GM18505 (cell line): Measurements from ENCODE around the gene SF1.

Source experiments
- ATAC-seq: cut with Tn5 transposase; IDR thresholded peaks from one replicate; pipeline ENCODE4 v1.9.1; 2021; ENCODE audit not compliant: unreplicated experiment
- POLR2A ChIP-seq: IDR thresholded peaks from 4 replicates; pipeline ENCODE4 v1.6.1; 2011; ENCODE audit warnings: borderline replicate concordance; ENCODE audit not compliant: insufficient read depth, insufficient read length; ENCODE audit errors: extremely low read depth

SF1 gene

DNA sequence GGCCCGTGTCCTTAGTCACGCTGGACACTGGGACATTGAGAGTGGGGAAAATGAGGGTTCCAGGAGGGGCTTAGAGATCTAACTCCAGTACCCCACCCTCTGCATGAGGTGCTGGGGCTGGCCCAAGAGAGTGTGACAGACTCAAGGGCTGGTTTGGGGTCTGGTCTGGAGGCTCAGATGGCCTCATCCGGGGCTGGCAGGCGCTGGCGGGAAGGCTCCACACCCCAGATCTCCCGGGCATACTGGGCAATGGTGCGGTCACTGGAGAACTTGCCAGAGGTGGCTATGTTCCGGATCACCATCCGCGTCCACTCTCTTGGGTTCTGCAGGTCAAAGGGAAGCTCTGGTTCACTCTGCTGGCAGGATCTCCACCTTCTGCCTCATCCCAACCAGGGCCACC, 31.9 kb downstream of the SF1 start:
- TF ChIP-seq POLR2A: no peak
- no peak for ATAC-seq

DNA sequence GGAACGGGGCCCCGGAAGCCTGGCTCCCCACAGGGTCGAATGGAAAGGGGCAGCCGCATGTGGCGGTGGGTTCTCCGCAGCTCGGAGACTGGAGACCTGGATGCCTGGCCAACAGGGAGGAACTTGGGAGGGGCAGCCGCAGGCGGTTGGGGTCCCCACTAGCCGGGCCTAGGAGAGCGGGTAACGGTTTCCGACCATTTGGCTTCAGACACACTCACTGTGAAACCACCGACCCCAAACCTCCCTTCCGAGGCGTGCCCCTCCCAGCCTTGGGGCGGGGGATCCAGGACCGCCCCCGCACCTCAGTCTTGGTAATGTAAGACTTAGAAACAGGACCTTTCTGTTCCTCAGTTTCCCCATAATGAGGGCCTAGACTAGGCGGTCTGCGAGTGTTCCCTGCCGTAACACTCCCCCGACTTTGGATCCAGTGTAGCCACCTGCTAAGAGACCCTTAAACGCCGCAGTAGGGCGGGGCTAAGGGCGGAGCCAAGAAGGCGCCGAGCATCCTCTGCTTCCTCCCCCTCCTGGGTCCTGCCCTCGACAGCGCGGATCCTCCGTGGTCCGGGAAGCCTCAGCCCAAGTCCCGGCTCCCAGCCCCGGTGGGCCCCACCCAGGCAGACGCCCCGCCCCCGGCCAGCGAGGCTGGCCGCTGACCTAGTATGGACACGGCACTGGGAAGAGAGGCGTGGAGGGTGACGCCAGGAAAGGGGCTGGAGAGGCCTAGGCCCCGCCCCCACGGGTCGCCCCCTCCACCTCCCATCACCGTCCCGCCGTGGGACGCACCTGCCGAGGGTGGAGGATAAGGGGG, 32.6 kb downstream of the SF1 start:
- no peak for ATAC-seq
- TF ChIP-seq POLR2A: no peak

DNA sequence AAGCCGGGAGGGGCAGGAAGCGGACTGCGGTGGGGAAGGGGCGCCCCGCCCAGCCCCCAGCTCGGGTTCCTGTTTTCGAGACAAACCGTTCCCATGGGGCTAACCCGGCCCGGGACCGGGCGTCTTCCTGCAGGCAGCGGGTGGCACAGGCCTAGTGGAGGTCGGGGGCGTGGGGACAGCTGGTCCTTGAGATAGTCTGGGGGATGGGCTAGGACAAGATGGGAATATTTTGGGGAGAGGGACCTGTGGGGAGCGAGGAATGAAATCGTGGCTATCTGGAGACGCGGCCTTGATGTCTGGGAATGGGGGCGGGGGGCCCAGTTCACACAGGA, 33.2 kb downstream of the SF1 start:
- no peak for ATAC-seq

DNA sequence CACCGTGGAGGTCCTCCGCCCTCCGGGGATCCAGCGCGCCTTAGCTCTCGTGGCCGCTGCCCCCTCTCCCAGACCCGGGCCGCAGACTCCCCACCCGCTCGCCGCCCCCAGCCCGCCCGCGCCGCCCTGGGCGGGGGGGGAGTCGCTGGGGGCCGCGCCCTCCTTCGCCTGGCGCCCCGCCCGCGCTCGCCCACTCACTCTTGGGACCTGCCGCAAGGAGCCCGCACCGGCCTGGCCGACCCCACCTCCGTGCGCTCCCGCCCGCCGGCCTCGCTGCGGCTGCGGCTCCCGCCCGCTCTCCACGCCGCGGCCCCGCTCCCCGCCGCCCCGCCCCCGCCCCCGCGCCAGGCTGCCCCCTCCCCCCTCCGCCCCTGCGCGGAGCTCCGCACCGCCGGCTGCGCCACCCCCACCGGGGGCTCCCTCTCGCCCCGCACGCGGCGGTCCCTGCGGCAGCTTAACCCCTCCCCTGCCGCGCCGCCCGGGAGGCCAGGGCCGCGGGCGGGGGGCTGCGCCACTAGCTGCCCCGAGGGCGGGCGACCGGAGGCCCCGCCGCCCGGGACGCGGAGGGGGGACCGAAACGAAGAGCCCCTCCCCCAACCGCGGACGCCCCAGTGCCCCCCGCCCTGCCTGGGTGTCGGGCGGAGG, 33.7 kb downstream of the SF1 start:
- ATAC-seq: no peak
- no peak for TF ChIP-seq POLR2A

More for the DNA sequence above, 33.2 kb downstream of the SF1 start:
- TF ChIP-seq POLR2A: peak; percentile 28

DNA sequence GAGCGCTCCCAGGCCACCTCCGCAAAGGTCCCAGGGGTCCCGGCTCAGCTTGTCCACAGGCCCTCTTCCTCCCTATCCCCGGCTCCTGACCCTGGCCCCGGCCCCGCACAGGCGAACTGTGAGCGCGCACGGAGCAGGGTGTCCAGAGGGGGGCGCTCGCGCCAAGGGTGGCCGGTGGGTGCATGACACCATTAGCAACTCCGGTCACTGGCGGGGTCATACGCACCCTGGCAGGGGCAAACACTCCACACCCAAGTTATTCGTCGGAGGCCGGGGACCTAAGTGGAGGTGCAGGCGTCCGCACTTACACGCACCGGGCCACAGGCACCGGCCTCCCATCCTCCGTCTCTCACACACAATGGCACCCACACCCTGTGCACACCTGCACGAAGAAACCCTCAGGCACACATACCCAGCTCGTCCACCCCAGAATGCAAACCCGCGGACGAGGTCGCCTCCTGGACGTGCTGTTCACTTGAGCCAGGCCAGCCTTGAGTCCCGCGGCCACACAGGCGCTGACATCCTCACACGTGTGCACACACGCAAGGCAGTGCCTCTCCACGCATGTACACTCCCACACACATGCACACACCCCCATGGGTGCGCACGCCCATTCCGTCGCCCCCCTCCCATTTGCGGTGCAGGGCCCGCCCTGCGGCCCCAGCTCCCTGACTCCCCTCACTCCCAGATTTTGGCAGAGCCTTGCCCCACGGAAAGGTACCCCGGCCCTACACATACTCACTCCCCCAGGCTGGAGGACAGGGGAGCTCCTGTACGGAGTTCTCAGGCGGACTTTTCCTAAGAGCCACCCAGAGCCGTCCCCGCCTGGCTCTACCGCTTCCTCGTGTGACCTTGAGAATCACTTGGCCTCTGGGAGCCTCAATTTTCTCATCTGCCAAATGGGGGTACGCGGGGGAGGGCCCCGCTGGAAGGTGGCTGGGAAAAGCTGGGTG, 34.5 kb downstream of the SF1 start, which contains the start of gene RASGRP2:
TSS of gene RASGRP2 (minus strand) at position 552 of the 953 bp plus-strand sequence. CDS start 1,276 bp downstream, outside the sequence.
- peak; percentile 8 for TF ChIP-seq POLR2A
- ATAC-seq: no peak

DNA sequence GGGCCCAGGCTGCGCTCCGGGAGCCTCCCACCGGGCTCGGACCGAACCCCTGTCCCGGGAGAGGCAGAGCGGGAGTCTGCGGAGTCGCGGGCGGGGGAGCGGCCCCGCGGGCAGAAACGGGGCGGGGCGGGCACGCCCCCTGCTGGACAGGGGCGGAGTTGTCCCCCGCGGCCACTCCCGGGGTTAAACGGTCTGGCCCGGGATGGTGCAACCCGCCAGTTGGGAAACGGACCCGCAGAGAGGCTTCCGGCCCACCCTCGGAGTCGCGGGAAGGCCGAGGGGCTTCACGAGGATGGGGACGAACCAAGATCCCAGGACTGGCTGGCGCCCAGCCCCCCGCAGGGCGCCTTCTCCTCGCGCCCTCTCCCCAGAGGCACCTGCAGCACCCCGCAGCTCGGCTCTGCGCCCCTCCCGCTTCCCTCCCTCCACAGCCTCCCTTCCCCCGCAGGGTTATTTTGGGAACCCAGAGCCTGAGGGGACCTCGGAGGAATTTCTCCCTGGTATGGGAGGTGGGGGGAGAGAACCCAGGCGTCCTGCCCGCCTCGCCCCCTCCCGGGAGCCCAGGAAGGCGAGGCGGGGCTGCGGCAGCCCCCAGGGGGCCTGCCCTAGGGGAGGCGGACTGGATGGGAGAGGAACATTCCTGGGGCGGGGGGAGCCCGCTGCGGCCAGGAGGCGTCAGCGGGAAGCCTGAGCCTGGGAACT, 35.3 kb downstream of the SF1 start:
- no peak for ATAC-seq
- TF ChIP-seq POLR2A: no peak

DNA sequence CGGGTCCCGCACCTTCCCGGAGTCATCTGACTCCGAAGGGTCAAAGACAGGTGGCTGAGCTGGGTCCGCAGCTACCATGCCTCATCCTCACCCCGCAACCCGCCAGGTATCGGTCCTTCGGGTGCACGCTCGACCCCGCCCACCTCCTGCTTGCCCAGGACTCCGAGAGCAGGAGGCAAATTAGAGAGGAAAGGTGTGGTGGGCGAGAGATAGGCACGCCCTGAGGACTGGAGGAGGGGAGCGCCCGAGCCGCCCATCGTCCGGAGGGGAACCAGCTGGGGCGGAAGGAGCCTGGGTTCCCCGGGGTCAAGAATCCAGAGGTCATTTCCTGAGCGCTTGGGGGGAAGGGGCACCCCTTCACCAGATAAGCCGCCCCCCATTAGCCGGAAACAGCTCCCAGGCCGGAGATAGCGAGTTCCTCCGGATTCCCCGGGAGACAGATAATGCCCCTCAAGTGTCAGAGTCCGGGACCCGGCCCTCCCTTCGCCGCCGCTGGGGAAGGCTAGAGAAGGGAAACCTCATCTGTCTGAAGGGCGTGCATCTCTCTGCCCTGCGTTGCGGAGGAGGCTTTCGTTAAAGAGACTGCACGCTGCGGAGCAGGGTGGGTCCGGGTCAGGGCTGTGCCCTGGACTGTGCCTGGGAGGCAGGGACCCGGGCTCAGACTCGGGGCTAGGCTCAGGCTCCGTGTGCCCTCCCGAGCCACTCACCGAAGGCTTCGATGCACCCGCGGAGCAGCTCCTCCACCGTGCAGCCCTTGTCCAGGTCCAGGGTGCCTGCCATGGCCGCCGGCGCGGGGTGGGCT, 36.1 kb downstream of the SF1 start:
- ATAC-seq: no peak
- no peak for TF ChIP-seq POLR2A

DNA sequence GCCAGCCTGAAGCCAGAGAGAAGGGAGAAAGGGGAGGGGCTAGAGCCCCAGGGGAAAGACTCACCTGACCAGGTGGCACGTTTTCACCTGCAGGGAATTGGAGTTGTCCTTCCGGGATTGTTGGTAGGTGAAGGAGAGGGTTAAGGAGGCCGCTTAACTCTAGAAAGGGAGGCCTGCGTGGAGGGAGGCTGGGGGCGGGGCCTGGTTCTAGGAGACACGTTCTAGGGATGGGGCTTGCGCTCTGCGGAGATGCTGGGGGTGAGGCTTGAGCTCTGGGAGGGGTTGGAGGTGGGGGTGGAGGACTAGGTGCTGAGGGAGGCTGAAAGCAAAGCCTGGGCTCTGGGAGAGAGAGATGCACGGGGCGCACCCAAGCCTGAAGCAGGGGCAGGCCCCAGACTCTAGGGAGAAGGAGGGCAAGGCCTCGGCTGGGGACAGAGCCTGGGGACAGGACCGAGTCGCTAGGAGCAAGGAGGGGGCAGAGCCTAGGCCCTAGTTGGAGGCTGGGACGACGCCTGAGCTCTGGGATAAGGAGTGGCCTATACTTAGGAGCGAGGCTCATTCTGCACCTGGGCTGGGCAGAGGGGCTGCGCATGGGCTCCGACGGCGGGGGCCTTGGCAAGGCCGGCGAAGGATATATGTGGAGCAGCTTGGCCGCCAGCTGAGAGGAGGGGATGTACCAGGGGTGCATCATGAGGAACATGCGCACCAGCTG, 36.8 kb downstream of the SF1 start:
- TF ChIP-seq POLR2A: no peak
- ATAC-seq: no peak

DNA sequence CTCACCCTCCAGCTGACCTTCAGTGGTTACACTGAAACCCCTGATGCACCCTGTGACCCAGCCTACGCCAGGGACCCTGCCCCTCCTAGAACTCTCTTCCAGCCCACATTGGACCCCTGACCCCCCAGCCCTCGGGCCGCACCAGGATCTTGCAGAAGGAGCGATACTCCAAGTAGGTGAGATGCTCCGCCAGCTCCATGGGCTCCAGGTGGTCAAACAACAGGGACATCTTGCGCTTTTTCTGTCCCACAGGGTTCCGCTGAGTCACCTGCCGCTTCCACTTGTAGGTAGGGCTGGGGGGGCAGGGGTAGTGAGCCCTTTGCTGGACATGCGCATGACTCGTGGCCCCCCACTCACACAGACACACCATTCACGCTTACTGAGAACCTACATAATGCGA, 38.5 kb downstream of the SF1 start:
- no peak for TF ChIP-seq POLR2A
- no peak for ATAC-seq

DNA sequence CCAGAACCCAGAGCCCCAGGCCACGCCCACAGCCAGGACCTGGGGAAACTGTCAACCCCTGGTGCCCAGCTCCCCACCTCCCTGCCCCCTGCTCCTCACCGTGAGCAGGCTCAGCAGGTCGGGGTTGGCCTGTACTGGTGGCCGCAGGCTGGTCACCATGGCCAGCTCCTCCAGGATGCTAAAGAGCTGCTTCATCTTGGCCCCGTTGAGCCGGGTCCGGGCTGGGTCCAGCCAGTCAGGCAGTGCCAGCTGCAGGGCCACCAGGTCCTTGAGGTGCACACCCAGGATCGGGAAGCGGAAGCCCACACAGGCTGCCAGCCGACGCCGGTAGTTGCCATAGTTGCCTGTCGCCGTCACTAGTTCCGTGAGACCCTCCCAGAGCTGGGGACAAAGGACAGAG, 41.7 kb downstream of the SF1 start:
- no peak for ATAC-seq
- TF ChIP-seq POLR2A: no peak

DNA sequence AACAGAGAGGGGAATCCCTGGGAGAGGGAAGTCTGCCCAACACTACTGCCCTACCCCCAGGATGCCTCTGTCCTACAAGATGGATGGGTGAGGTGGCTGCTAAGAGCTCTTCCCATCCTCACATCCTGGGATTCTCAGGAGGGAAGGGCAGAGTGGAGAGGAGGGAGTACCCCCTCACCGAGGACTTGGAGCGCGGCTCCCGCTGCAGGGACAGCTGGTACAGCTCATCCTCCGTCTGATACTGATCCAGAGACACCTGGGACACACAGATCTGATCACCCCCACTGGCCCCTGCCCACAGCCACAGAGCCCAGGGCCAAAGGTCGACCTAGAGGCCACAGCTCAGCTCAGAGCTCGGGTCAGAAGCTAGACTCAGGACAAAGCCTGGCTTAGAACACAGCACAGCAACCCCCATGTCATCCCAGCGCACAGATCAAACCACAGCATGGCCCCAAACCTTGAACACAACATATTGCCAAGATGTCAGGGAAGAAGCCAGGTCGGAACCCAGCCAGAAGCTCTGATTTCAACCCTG, 42.5 kb downstream of the SF1 start:
- no peak for TF ChIP-seq POLR2A
- no peak for ATAC-seq

DNA sequence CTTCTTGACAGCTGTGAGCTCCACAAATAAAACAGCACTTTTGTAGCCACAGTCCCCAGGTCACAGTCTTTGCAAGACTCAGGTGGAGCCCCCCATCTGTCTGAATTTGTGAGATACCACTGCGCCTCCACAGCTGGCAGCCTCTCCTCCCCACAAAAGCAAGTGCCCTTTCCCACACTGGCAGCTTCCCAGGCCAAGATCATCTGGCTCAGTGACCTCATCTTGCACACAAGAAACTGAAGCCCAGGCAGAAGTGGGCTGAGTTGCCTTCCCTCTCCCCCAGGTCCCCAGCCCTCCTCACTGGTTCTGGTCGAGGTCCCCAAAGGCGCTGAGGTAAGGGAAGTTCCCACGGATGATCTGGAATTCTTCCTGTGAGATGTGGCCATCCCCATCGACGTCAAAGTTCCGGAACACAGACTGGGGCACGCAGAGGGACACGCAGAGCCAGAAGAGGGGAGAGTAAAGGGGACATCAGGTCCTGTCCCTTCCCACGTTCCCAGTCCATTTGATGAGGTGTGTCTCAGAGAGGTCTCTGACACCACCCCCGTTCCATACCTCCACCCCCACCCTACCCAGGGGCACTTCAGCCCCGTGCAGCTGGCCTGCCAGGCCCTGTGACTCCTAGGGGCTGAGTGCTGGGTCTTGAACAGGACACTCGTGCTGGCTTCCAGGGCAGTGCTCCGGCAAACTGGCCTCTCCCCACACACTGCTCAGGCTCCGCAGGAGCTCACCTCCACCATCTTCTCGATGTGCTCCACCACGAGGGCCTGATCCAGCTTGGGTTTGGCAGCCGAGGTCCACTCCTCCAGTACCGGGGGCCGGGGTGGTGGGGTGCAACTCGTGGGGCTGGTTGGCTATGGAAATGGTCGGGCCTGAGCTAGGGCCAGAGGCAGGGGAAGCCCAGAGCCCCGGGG, 43.3 kb downstream of the SF1 start:
- no peak for TF ChIP-seq POLR2A
- no peak for ATAC-seq
